ENCODE results near the gene VWA1. TPM values are rescaled to one million over a fixed set of nuclear protein-coding genes. Genes with fewer than 3 reads are reported as not detected.
A peak's percentile ranks its signal among the peaks of the same experiment; 100 is the strongest.

Gene VWA1
- 1 to 10 TPM in 1 of 2 donors, under 1 TPM in 1; 0.84 to 6.2 TPM for total RNA-seq

GRCh38 chr1:1435106-1435903, at the start of gene VWA1:
TSS of gene VWA1 (plus strand) at chr1:1435690. CDS start at chr1:1435749, 59 bp downstream.
- no peaks in the 10 kb centered on the region for H3K4me1 Mint-ChIP-seq
- H3K27me3 Mint-ChIP-seq, result peaks cover 3% of the 10 kb centered on the region
- H3K4me3 Mint-ChIP-seq, result peak within 1 kb of the TSS; percentile 55
- peak; percentile 75 for ATAC-seq (replicated peaks)
- no peaks in the 10 kb centered on the region for H3K36me3 Mint-ChIP-seq (ENCODE audit: low read depth)
- no peaks in the 10 kb centered on the region for H3K9me3 Mint-ChIP-seq
- H3K27ac Mint-ChIP-seq, result no peak within 1 kb of the TSS

- H3K27me3 Mint-ChIP-seq, result no peaks in the 10 kb centered on the region
These were observed 49.6 kb upstream of the VWA1 start for GRCh38 chr1:1385931-1386330.

GRCh38 chr1:1387098-1388077, 48.1 kb upstream of the VWA1 start:
- no peak for ATAC-seq (replicated peaks)
- Mint-ChIP-seq H3K4me1 (no peaks in the 10 kb centered on the region), H3K4me3 (no peak overlapping the region), H3K9me3 (no peaks in the 10 kb centered on the region), H3K27ac (no peak overlapping the region), H3K36me3 (ENCODE audit: low read depth) (peaks cover 71% of the 10 kb centered on the region), H3K27me3 (no peaks in the 10 kb centered on the region)

More at GRCh38 chr1:1385931-1386330, 49.6 kb upstream of the VWA1 start:
- H3K36me3 Mint-ChIP-seq (ENCODE audit: low read depth), result peaks cover 56% of the 10 kb centered on the region
- ATAC-seq (replicated peaks), result no peak
- H3K4me1 Mint-ChIP-seq, result no peaks in the 10 kb centered on the region
- no peaks in the 10 kb centered on the region for H3K9me3 Mint-ChIP-seq
- H3K27ac Mint-ChIP-seq, result no peak overlapping the region
- H3K4me3 Mint-ChIP-seq, result no peak overlapping the region

- no peaks in the 10 kb centered on the region for H3K27me3 Mint-ChIP-seq
- H3K9me3 Mint-ChIP-seq, result no peaks in the 10 kb centered on the region
- peaks cover 78% of the 10 kb centered on the region for H3K36me3 Mint-ChIP-seq (ENCODE audit: low read depth)
These were observed 47.4 kb upstream of the VWA1 start for GRCh38 chr1:1388078-1388472.

GRCh38 chr1:1390675-1391074, 44.8 kb upstream of the VWA1 start:
- peaks cover 100% of the 10 kb centered on the region for H3K36me3 Mint-ChIP-seq (ENCODE audit: low read depth)
- no peak overlapping the region for H3K27ac Mint-ChIP-seq
- no peak for ATAC-seq (replicated peaks)
- no peaks in the 10 kb centered on the region for H3K9me3 Mint-ChIP-seq
- peaks cover 10% of the 10 kb centered on the region for H3K4me1 Mint-ChIP-seq
- H3K4me3 Mint-ChIP-seq, result no peak overlapping the region
- H3K27me3 Mint-ChIP-seq, result no peaks in the 10 kb centered on the region

More at GRCh38 chr1:1388078-1388472, 47.4 kb upstream of the VWA1 start:
- no peak overlapping the region for H3K4me3 Mint-ChIP-seq
- no peak for ATAC-seq (replicated peaks)
- H3K4me1 Mint-ChIP-seq, result no peaks in the 10 kb centered on the region
- no peak overlapping the region for H3K27ac Mint-ChIP-seq

- H3K4me3 Mint-ChIP-seq, result no peak overlapping the region
- no peak for ATAC-seq (replicated peaks)
- no peaks in the 10 kb centered on the region for H3K27me3 Mint-ChIP-seq
- H3K27ac Mint-ChIP-seq, result no peak overlapping the region
- peaks cover 99% of the 10 kb centered on the region for H3K36me3 Mint-ChIP-seq (ENCODE audit: low read depth)
- H3K9me3 Mint-ChIP-seq, result no peaks in the 10 kb centered on the region
- H3K4me1 Mint-ChIP-seq, result peaks cover 12% of the 10 kb centered on the region
These were observed 44.3 kb upstream of the VWA1 start for GRCh38 chr1:1391225-1391624.

- Mint-ChIP-seq H3K4me1 (peaks cover 12% of the 10 kb centered on the region), H3K9me3 (no peaks in the 10 kb centered on the region), H3K36me3 (ENCODE audit: low read depth) (peaks cover 95% of the 10 kb centered on the region), H3K4me3 (no peak overlapping the region), H3K27me3 (no peaks in the 10 kb centered on the region), H3K27ac (no peak overlapping the region)
- ATAC-seq (replicated peaks), result no peak
These were observed 42.5 kb upstream of the VWA1 start for GRCh38 chr1:1393014-1393413.

GRCh38 chr1:1393428-1393827, 42.1 kb upstream of the VWA1 start:
- ATAC-seq (replicated peaks), result no peak
- peaks cover 12% of the 10 kb centered on the region for H3K4me1 Mint-ChIP-seq
- peaks cover 95% of the 10 kb centered on the region for H3K36me3 Mint-ChIP-seq (ENCODE audit: low read depth)
- no peaks in the 10 kb centered on the region for H3K9me3 Mint-ChIP-seq
- H3K27me3 Mint-ChIP-seq, result no peaks in the 10 kb centered on the region
- no peak overlapping the region for H3K27ac Mint-ChIP-seq
- H3K4me3 Mint-ChIP-seq, result no peak overlapping the region

- H3K27me3 Mint-ChIP-seq, result no peaks in the 10 kb centered on the region
- no peak for ATAC-seq (replicated peaks)
- no peaks in the 10 kb centered on the region for H3K9me3 Mint-ChIP-seq
- peaks cover 89% of the 10 kb centered on the region for H3K36me3 Mint-ChIP-seq (ENCODE audit: low read depth)
- no peak overlapping the region for H3K4me3 Mint-ChIP-seq
- peaks cover 12% of the 10 kb centered on the region for H3K4me1 Mint-ChIP-seq
- H3K27ac Mint-ChIP-seq, result no peak overlapping the region
These were observed 41.4 kb upstream of the VWA1 start for GRCh38 chr1:1394116-1394515.

- Mint-ChIP-seq H3K36me3 (ENCODE audit: low read depth) (peaks cover 89% of the 10 kb centered on the region), H3K9me3 (no peaks in the 10 kb centered on the region), H3K27ac (peak overlapping the region; percentile 54), H3K4me1 (peaks cover 12% of the 10 kb centered on the region), H3K4me3 (peak overlapping the region; percentile 15), H3K27me3 (no peaks in the 10 kb centered on the region)
- no peak for ATAC-seq (replicated peaks)
These were observed 40.3 kb upstream of the VWA1 start for GRCh38 chr1:1395166-1395565.

- Mint-ChIP-seq H3K27me3 (no peaks in the 10 kb centered on the region), H3K9me3 (no peaks in the 10 kb centered on the region), H3K4me3 (peak overlapping the region; percentile 95), H3K4me1 (peaks cover 12% of the 10 kb centered on the region), H3K36me3 (ENCODE audit: low read depth) (peaks cover 89% of the 10 kb centered on the region), H3K27ac (peak overlapping the region; percentile 95)
- no peak for ATAC-seq (replicated peaks)
These were observed 37.5 kb upstream of the VWA1 start for GRCh38 chr1:1397839-1398523.

- ATAC-seq (replicated peaks), result peak; percentile 1
- Mint-ChIP-seq H3K36me3 (ENCODE audit: low read depth) (peaks cover 89% of the 10 kb centered on the region), H3K9me3 (no peaks in the 10 kb centered on the region), H3K4me1 (peaks cover 11% of the 10 kb centered on the region), H3K27me3 (no peaks in the 10 kb centered on the region), H3K27ac (peak overlapping the region; percentile 95), H3K4me3 (peak overlapping the region; percentile 95)
These were observed 36.8 kb upstream of the VWA1 start for GRCh38 chr1:1398677-1399186.

- Mint-ChIP-seq H3K4me3 (peak within 1 kb of the TSS; percentile 95), H3K4me1 (peaks cover 12% of the 10 kb centered on the region), H3K27ac (peak within 1 kb of the TSS; percentile 95), H3K9me3 (no peaks in the 10 kb centered on the region), H3K36me3 (ENCODE audit: low read depth) (peaks cover 89% of the 10 kb centered on the region), H3K27me3 (no peaks in the 10 kb centered on the region)
- ATAC-seq (replicated peaks), result peak; percentile 99
These were observed 36.2 kb upstream of the VWA1 start, which contains the start of gene CCNL2 for GRCh38 chr1:1399187-1399871. TSS of gene CCNL2 (minus strand) at chr1:1399335. CDS start at chr1:1399306, 29 bp downstream.
